AG04449 (cell line): Measurements from ENCODE around the gene RPL22.
A peak's percentile ranks its signal among the peaks of the same experiment; 100 is the strongest.

ENCODE experiments used
- CTCF ChIA-PET: fragments of 350-600 bp; formaldehyde crosslinking; extraction: SDS; loops from one replicate; lab custom pipeline; 2021; ENCODE audit warnings: antibody characterized with exemption; lab: Yijun Ruan, JAX
- POLR2A ChIA-PET: fragments of 400-600, 350-600 bp; formaldehyde crosslinking; extraction: SDS; loops from one replicate; lab custom pipeline; 2020; ENCODE audit warnings: antibody characterized with exemption, inconsistent platforms; lab: Yijun Ruan, JAX
- DNase-seq: peaks from one replicate; pipeline ENCODE4 v3.0.0-alpha.2; 2010; ENCODE audit warnings: low read depth, low spot score
- H3K4me3 ChIP-seq: 2 replicates; pipeline ENCODE4 v1.5.1; 2011; ENCODE audit warnings: low read depth, mild to moderate bottlenecking, control low read depth, low read length
- TF ChIP-seq, protein P1 (sequence below): IDR thresholded peaks from one replicate; pipeline ENCODE4 v1.5.1; 2011; ENCODE audit warnings: mild to moderate bottlenecking, moderate library complexity, low read length, control low read depth, inconsistent platforms; ENCODE audit not compliant: insufficient read depth; ENCODE audit errors: missing control alignments

Gene RPL22

DNA sequence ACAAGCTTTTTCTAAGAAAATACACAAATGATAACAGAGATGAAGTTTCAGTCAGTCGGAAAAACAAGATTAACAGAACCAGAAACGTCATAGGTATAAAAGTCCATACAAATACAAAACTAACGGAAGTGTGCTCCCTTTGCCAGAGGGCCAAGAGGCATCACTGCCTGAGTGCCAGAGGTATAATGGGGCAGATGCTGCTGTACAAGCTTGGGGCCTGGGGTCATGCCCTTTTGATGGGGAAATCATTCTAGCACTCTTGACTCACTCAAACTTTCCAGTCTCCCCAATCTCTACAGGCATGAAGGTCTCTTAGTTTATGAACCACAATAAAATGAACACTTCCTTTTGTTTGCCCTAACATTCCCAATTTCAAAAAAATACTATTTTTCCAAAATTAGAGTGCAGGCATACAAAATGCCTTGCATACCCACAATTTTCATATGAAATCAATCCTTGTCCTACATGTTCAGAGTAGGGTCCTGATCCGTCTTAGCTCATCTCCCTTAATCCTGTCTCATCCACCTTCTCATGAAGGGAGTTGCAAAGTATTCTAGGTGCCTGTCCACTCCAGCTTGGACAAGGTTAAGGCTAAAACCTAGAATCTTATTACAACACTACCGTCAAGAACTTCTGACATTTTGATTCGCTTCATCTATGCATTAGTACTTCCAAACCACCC is 1.5 kb downstream of the RPL22 start:
- peak overlapping the region; percentile 93 for H3K4me3 ChIP-seq
- DNase-seq, result no peak
- ChIA-PET CTCF (interaction anchor here (1.1 to 9.3 kb wide), 3 partner anchors 8 to 17 kb away, joined by 3 to 57 read pairs (median 35); partner anchors contain the start of gene RNF207), POLR2A (no interaction called here)
- TF ChIP-seq, protein P1, sequence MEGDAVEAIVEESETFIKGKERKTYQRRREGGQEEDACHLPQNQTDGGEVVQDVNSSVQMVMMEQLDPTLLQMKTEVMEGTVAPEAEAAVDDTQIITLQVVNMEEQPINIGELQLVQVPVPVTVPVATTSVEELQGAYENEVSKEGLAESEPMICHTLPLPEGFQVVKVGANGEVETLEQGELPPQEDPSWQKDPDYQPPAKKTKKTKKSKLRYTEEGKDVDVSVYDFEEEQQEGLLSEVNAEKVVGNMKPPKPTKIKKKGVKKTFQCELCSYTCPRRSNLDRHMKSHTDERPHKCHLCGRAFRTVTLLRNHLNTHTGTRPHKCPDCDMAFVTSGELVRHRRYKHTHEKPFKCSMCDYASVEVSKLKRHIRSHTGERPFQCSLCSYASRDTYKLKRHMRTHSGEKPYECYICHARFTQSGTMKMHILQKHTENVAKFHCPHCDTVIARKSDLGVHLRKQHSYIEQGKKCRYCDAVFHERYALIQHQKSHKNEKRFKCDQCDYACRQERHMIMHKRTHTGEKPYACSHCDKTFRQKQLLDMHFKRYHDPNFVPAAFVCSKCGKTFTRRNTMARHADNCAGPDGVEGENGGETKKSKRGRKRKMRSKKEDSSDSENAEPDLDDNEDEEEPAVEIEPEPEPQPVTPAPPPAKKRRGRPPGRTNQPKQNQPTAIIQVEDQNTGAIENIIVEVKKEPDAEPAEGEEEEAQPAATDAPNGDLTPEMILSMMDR, result no peak

DNA sequence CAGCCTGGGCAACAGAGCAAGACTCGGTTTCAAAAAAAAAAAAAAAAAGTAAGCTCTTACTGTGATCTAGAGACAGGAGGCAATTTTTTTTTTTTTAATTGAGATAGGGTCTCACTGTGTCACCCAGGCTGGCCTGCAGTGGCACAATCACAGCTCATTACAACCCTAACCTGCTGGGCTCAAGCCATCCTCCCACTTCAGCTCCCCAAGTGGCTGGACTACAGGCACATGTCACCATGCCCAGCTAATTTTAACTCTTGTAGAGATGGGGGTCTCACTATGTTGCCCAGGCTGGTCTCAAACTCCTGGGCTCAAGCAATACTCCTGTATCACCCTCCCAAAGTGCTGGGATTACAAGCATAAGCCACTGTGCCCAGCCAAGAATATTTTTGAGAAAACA is 7.4 kb downstream of the RPL22 start:
- no peak overlapping the region for H3K4me3 ChIP-seq
- TF ChIP-seq, protein P1, result no peak
- POLR2A ChIA-PET, result no interaction called here
- no peak for DNase-seq
- CTCF ChIA-PET, result interaction anchor here (1.4 to 9.3 kb wide), 3 partner anchors 9 to 18 kb away, joined by 3 to 57 read pairs (median 4); partner anchors contain the start of gene RNF207

DNA sequence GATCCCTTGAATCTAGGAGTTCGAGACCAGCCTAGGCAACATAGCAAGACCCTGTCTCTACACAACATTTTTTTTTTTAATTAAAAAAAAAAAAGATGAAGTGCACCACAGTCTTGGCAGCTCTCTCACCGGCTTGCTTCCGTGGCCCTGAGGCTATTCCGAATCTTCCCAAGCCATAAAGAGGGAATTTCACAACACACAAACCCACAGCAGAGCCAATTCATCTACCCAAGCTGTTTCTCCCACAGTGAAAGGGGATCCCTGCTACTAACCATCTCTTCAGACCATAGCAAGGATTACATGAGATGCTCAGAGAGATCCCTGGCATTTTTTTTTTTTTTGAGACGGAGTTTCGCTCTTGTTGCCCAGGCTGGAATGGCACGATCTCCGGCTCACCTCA is 10.9 kb downstream of the RPL22 start:
- CTCF ChIA-PET, result interaction anchor here (1.8 kb wide), 1 partner anchor 17 kb away, joined by 11 read pairs; the partner anchor contains the start of gene RNF207
- DNase-seq, result no peak
- POLR2A ChIA-PET, result no interaction called here

DNA sequence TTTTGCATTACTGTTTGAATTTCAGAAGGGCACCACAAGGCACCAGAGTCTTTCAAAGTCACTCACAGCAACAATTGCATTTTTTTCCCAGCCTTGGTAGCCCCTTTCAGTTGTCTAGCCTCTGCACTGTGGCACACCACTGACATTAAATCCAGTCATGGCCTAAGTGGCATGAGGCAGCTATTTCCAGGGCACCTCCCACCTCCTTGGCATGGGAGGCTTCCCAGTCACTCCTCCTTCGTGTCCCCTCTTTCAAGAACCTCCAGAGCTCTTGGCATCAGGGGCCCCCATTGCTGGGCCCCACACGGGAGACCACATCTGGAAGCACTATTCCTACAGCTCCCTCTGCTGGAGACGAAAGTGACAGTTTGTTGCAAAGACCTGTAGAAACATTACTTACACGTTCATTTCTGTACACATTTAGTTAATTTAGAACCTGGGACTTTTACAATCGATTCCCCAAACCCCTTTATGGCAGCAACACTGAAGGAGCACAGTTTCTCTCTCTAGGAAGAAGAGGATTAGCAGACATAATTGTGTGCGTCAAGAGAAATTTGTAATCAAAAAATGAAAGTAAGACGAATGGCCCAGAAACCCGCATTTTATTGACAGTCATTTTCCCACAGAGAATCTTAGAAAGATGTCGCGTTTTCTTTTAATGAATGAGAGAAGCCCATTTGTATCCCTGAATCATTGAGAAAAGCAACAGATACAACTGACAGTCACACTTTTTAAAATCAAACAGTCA is 13.6 kb downstream of the RPL22 start:
- POLR2A ChIA-PET, result no interaction called here
- no peak for DNase-seq
- no peak overlapping the region for H3K4me3 ChIP-seq
- CTCF ChIA-PET, result interaction anchor here (0.6 to 4.4 kb wide), 12 partner anchors 10 to 151 kb away, joined by 3 to 35 read pairs (median 4); partner anchors contain the start of gene RPL22
- TF ChIP-seq, protein P1, result peak; percentile 35

More for the DNA sequence above, 10.9 kb downstream of the RPL22 start:
- no peak overlapping the region for H3K4me3 ChIP-seq
- TF ChIP-seq, protein P1, result no peak

DNA sequence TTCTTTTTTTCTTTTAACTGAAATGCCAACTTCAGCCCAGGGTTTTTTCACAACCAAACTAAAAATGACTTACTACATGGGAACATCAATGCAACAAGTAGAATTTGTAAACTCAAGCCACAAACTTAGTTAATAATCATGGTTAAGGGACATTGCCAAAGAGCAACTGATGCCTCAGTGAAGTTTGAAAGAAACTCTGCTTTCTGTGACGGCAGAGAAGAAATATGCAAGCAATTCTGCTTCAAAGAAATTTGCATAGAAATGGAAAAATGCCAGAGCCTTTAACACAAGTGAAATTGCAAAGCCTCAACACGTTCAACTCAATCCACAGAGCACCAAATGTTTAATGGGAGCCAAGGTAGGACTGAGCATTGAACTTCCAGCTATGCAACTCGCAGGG is 14.2 kb downstream of the RPL22 start:
- TF ChIP-seq, protein P1, result no peak
- POLR2A ChIA-PET, result interaction anchor here (1.4 kb wide), 1 partner anchor 14 kb away, joined by 3 read pairs; no protein-coding TSS in a partner anchor
- CTCF ChIA-PET, result interaction anchor here (0.6 to 4.4 kb wide), 12 partner anchors 11 to 151 kb away, joined by 3 to 35 read pairs (median 4); partner anchors contain the start of gene RPL22
- peak; percentile 68 for DNase-seq
- no peak overlapping the region for H3K4me3 ChIP-seq
